H9 (cell line): ENCODE results near the gene PRKCG. TPM values are rescaled to one million over a fixed set of nuclear protein-coding genes. Genes with fewer than 3 reads are reported as not detected.
A peak's percentile ranks its signal among the peaks of the same experiment; 100 is the strongest.

ENCODE experiments used
- DNase-seq: peaks from one replicate; pipeline ENCODE4 v3.0.0-alpha.2; 2017
- H2AFZ ChIP-seq: one replicate; pipeline ENCODE4 v1.6.1; 2013; ENCODE audit warnings: mild to moderate bottlenecking, low read length, control low read depth, moderate library complexity
- H2AK5ac ChIP-seq: 2 replicates; pipeline ENCODE4 v1.6.1; 2013; ENCODE audit warnings: low read length, control low read depth, mixed read lengths; ENCODE audit not compliant: insufficient read length
- H2BK120ac ChIP-seq: one replicate; pipeline ENCODE4 v1.6.1; 2013; ENCODE audit warnings: low read depth, mild to moderate bottlenecking, low read length, control low read depth, inconsistent platforms; ENCODE audit not compliant: poor library complexity, severe bottlenecking
- H2BK12ac ChIP-seq: 2 replicates; pipeline ENCODE4 v1.6.1; 2013; ENCODE audit warnings: low read length, control low read depth, mixed read lengths, low read depth; ENCODE audit not compliant: insufficient read length
- H2BK15ac ChIP-seq: 2 replicates; pipeline ENCODE4 v1.6.1; 2013; ENCODE audit warnings: low read depth, low read length, control low read depth
- H2BK20ac ChIP-seq: one replicate; pipeline ENCODE4 v1.6.1; 2013; ENCODE audit warnings: low read depth, mild to moderate bottlenecking, low read length, control low read depth, inconsistent platforms; ENCODE audit not compliant: poor library complexity, severe bottlenecking
- H2BK5ac ChIP-seq: 2 replicates; pipeline ENCODE4 v1.6.1; 2013; ENCODE audit warnings: low read length, control low read depth, mixed read lengths; ENCODE audit not compliant: insufficient read length
- H3K14ac ChIP-seq: 2 replicates; pipeline ENCODE4 v1.6.1; 2013; ENCODE audit warnings: low read length, control low read depth; ENCODE audit not compliant: insufficient read depth
- H3K18ac ChIP-seq: 2 replicates; pipeline ENCODE4 v1.6.1; 2013; ENCODE audit warnings: low read depth, mild to moderate bottlenecking, mixed read lengths, low read length, control low read depth; ENCODE audit not compliant: insufficient read length
- H3K23ac ChIP-seq: 2 replicates; pipeline ENCODE4 v1.6.1; 2013; ENCODE audit warnings: low read length, control low read depth, mixed read lengths, low read depth; ENCODE audit not compliant: insufficient read length
- H3K23me2 ChIP-seq: 2 replicates; pipeline ENCODE4 v1.6.1; 2013; ENCODE audit warnings: low read depth, mild to moderate bottlenecking, mixed read lengths, low read length, control low read depth; ENCODE audit not compliant: insufficient read length, poor library complexity, severe bottlenecking
- H3K27ac ChIP-seq: 2 replicates; pipeline ENCODE4 v1.5.1; 2013; ENCODE audit warnings: low read length, control low read depth, mixed read lengths, low read depth; ENCODE audit not compliant: insufficient read length
- H3K27me3 ChIP-seq: 2 replicates; pipeline ENCODE4 v1.6.1; 2013; ENCODE audit warnings: low read length, control low read depth, inconsistent platforms; ENCODE audit not compliant: insufficient read depth
- H3K4ac ChIP-seq: 2 replicates; pipeline ENCODE4 v1.6.1; 2013; ENCODE audit warnings: low read depth, mild to moderate bottlenecking, control low read depth, inconsistent platforms, low read length, moderate library complexity
- H3K4me1 ChIP-seq: 2 replicates; pipeline ENCODE4 v1.6.1; 2013; ENCODE audit warnings: low read length, control low read depth, inconsistent platforms; ENCODE audit not compliant: insufficient read depth
- H3K4me2 ChIP-seq: 2 replicates; pipeline ENCODE4 v1.6.1; 2013; ENCODE audit warnings: low read length, control low read depth, mixed read lengths; ENCODE audit not compliant: insufficient read length, insufficient read depth
- H3K56ac ChIP-seq: 2 replicates; pipeline ENCODE4 v1.6.1; 2013; ENCODE audit warnings: low read depth, mild to moderate bottlenecking, mixed read lengths, low read length, control low read depth; ENCODE audit not compliant: insufficient read length
- H3K79me1 ChIP-seq: 2 replicates; pipeline ENCODE4 v1.6.1; 2013; ENCODE audit warnings: low read depth, mild to moderate bottlenecking, moderate library complexity, low read length, control low read depth, inconsistent platforms; ENCODE audit not compliant: insufficient read depth, poor library complexity, severe bottlenecking
- H3K79me2 ChIP-seq: 2 replicates; pipeline ENCODE4 v1.6.1; 2013; ENCODE audit warnings: low read length, control low read depth, inconsistent platforms; ENCODE audit not compliant: insufficient read depth
- H3K9ac ChIP-seq: 2 replicates; pipeline ENCODE4 v1.6.1; 2013; ENCODE audit warnings: low read length, control low read depth, mixed read lengths; ENCODE audit not compliant: insufficient read length; ENCODE audit errors: extremely low read depth
- H3K9me3 ChIP-seq: one replicate; pipeline ENCODE4 v1.6.1; 2013; ENCODE audit warnings: low read depth, low read length, inconsistent platforms; ENCODE audit not compliant: control insufficient read depth
- H3T11ph ChIP-seq: one replicate; pipeline ENCODE4 v1.6.1; 2013; ENCODE audit warnings: mild to moderate bottlenecking, low read length, control low read depth, inconsistent platforms
- H4K20me1 ChIP-seq: one replicate; pipeline ENCODE4 v1.6.1; 2013; ENCODE audit not compliant: control insufficient read depth, insufficient read length, insufficient read depth
- H4K5ac ChIP-seq: 2 replicates; pipeline ENCODE4 v1.6.1; 2013; ENCODE audit warnings: low read depth, mild to moderate bottlenecking, mixed read lengths, low read length, control low read depth; ENCODE audit not compliant: insufficient read length
- H4K8ac ChIP-seq: replicated peaks from 2 replicates; pipeline ENCODE4 v1.6.1; 2013; ENCODE audit warnings: low read length, control low read depth, mixed read lengths, low read depth; ENCODE audit not compliant: insufficient read length
- H4K91ac ChIP-seq: 2 replicates; pipeline ENCODE4 v1.6.1; 2013; ENCODE audit warnings: low read depth, mild to moderate bottlenecking, moderate library complexity, mixed read lengths, low read length, control low read depth; ENCODE audit not compliant: insufficient read length
- H3K27ac Mint-ChIP-seq, 3 experiments: 2 replicates in 2 of 3; 3 replicates in 1 of 3; pipeline ENCODE4 v1.8.0; 2020 to 2021; ENCODE audit warnings: mixed read lengths in 3 of 3, mild to moderate bottlenecking in 1 of 3, moderate library complexity in 1 of 3
- H3K27me3 Mint-ChIP-seq: 2 replicates; pipeline ENCODE4 v1.8.0; 2021; ENCODE audit warnings: low read depth, mild to moderate bottlenecking, moderate library complexity, mixed read lengths
- H3K36me3 Mint-ChIP-seq, 3 experiments: 2 replicates in 2 of 3; 3 replicates in 1 of 3; pipeline ENCODE4 v1.8.0; 2020 to 2021; ENCODE audit warnings: low read depth in 3 of 3, mixed read lengths in 3 of 3; ENCODE audit not compliant: insufficient read depth in 1 of 3
- H3K4me1 Mint-ChIP-seq, 2 experiments: 2 replicates each; pipeline ENCODE4 v1.8.0; 2020; ENCODE audit warnings: mixed read lengths in 2 of 2
- H3K4me3 Mint-ChIP-seq, 2 experiments: 2 replicates in 1 of 2; 3 replicates in 1 of 2; pipeline ENCODE4 v1.8.0; 2020 to 2021; ENCODE audit warnings: mild to moderate bottlenecking in 2 of 2, mixed read lengths in 2 of 2, moderate library complexity in 1 of 2
- H3K9me3 Mint-ChIP-seq, 2 experiments: 2 replicates in 1 of 2; 3 replicates in 1 of 2; pipeline ENCODE4 v1.8.0; 2020; ENCODE audit warnings: mild to moderate bottlenecking in 2 of 2, mixed read lengths in 2 of 2, moderate library complexity in 1 of 2
- CTCF ChIP-seq: fragments of 200-600 bp; sonication (generic); conservative IDR thresholded peaks from 3 replicates; pipeline ENCODE4 v1.8.0; 2021; ENCODE audit warnings: antibody characterized with exemption, mild to moderate bottlenecking
- WGBS: extraction: QIAGEN DNeasy Blood & Tissue Kit; methylation state at CpG from one replicate; pipeline ENCODE4 v1.1.7; 2013; ENCODE audit warnings: missing lambda C conversion rate, low lambda C conversion rate, mixed read lengths; ENCODE audit not compliant: insufficient read length; ENCODE audit errors: extremely low coverage; 5-methylcytosine and 5-hydroxymethylcytosine counted together
- total RNA-seq: library from RNA; stranded (reverse); gene quantifications from 2 replicates; pipeline ENCODE4 v1.2.1, GENCODE V29; 2021

PRKCG gene
- total RNA-seq, 1 experiment from 2014 or later: 8.8 TPM

- no peak for TF ChIP-seq CTCF
- no peaks in the 10 kb centered on the region for H3K23me2 ChIP-seq
- no peak overlapping the region for H2BK12ac ChIP-seq
These were observed 70.0 kb downstream of the PRKCG start for GRCh38 chr19:53951947-53952346.

More at GRCh38 chr19:53951947-53952346, 70.0 kb downstream of the PRKCG start:
- Histone ChIP-seq H3K56ac (no peak overlapping the region), H3T11ph (no peak overlapping the region), H4K8ac (no peak overlapping the region), H3K4me2 (no peak overlapping the region), H2BK120ac (no peak overlapping the region), H3K9me3 (no peaks in the 10 kb centered on the region), H4K91ac (no peak overlapping the region), H2AFZ (no peak overlapping the region), H3K18ac (no peak overlapping the region), H2AK5ac (no peak overlapping the region), H2BK5ac (no peak overlapping the region), H3K4ac (no peak overlapping the region), H3K9ac (no peak overlapping the region), H2BK20ac (no peak overlapping the region), H3K14ac (no peak overlapping the region; the same call in 1 of the 2 replicates), H4K20me1 (no peaks in the 10 kb centered on the region), H3K79me2 (no peaks in the 10 kb centered on the region), H3K27ac (no peak overlapping the region), H3K27me3 (no peaks in the 10 kb centered on the region), H3K4me1 (no peaks in the 10 kb centered on the region; the same call in none of the 2 replicates), H4K5ac (no peak overlapping the region), H3K79me1 (no peaks in the 10 kb centered on the region), H3K23ac (no peak overlapping the region), H2BK15ac (no peak overlapping the region)
- DNase-seq: no peak
- Mint-ChIP-seq H3K27ac (peak overlapping the region in 2 of 3 experiments; percentile 1 to 30; a peak in 2 of 7 replicates), H3K27me3 (peaks cover 11% of the 10 kb centered on the region), H3K4me3 (no peak overlapping the region), H3K9me3 (peaks cover 0 to 3% of the 10 kb centered on the region in 2 experiments; a peak in 1 of 5 replicates), H3K4me1 (peaks cover 16 to 35% of the 10 kb centered on the region in 2 experiments), H3K36me3 (peaks cover 0 to 4% (median 0%) of the 10 kb centered on the region in 3 experiments; a peak in 1 of 7 replicates)
- WGBS: no CpG with 5 or more reads among the region's 9 CpGs
